Kidney (tissue), 14 donors: ENCODE measurements around the gene C10orf90. TPM values are rescaled to one million over a fixed set of nuclear protein-coding genes. Genes with fewer than 3 reads are reported as not detected.
"Not testable (repeated sequence)": the region's sequence is repeated elsewhere in the genome, so short reads cannot be mapped to it uniquely, and the experiment has no call there.

Experiments
- DNase-seq, 5 donors: peaks; one replicate each; pipeline ENCODE4 v3.0.0-alpha.2; 2013 to 2020
- FAIRE-seq: peaks from 2 replicates; lab custom pipeline; 2012; peaks lifted over from hg19 to GRCh38; lab: Jason Lieb, UNC
- H3K27ac ChIP-seq, 2 donors: one replicate each; pipeline ENCODE4 v1.7.0; 2013; ENCODE audit warnings: low read depth in 2 of 2, low read length in 2 of 2, inconsistent platforms in 1 of 2
- H3K27me3 ChIP-seq: one replicate; pipeline ENCODE4 v1.7.1; 2013; ENCODE audit warnings: low read length, inconsistent platforms; ENCODE audit not compliant: control insufficient read depth, insufficient read depth
- H3K36me3 ChIP-seq, 3 donors: one replicate each; pipeline versions ENCODE4 v1.7.0 to v1.7.1; 2013; ENCODE audit warnings: low read length in 3 of 3, control low read depth in 1 of 3, inconsistent platforms in 1 of 3; ENCODE audit not compliant: insufficient read depth in 3 of 3, control insufficient read depth in 2 of 3
- H3K4me1 ChIP-seq, 3 donors: one replicate each; pipeline versions ENCODE4 v1.7.0 to v1.7.1; 2013; ENCODE audit warnings: low read length in 3 of 3, inconsistent platforms in 1 of 3, low read depth in 1 of 3; ENCODE audit not compliant: control insufficient read depth in 2 of 3, insufficient read depth in 2 of 3
- H3K4me3 ChIP-seq, 3 donors: one replicate each; pipeline versions ENCODE4 v1.7.0 to v1.8.1; 2013; ENCODE audit warnings: low read length in 3 of 3, control low read depth in 1 of 3, inconsistent platforms in 1 of 3
- H3K9ac ChIP-seq, 3 donors: one replicate each; pipeline versions ENCODE4 v1.7.0 to v1.7.1; 2013; ENCODE audit warnings: low read length in 3 of 3, control low read depth in 1 of 3, inconsistent platforms in 1 of 3
- H3K9me3 ChIP-seq, 3 donors: one replicate each; pipeline versions ENCODE4 v1.7.0 to v1.7.1; 2013; ENCODE audit warnings: low read length in 3 of 3, control low read depth in 1 of 3, inconsistent platforms in 1 of 3; ENCODE audit not compliant: control insufficient read depth in 2 of 3, insufficient read depth in 1 of 3
- CTCF ChIP-seq: IDR thresholded peaks from 3 replicates; pipeline ENCODE4 v1.5.1; 2012; ENCODE audit warnings: mild to moderate bottlenecking, moderate library complexity, borderline replicate concordance; ENCODE audit not compliant: insufficient read depth; ENCODE audit errors: extremely low read depth
- intact Hi-C: fragments of 100-400 bp; cut with DNase I; formaldehyde crosslinking; loops from one replicate; pipeline ENCODE4 v1.11.1; 2022
- polyA plus RNA-seq: library from polyadenylated mRNA; stranded (reverse); fragments of 350-450 nt; fragmentation: Illumina TruSeq; extraction: RNeasy Lipid Tissue Mini Kit (QIAGEN cat#74804); gene quantifications from one replicate; pipeline ENCODE4 v1.2.3, GENCODE V29; 2014; ENCODE audit warnings: low read depth, low replicate concordance; ENCODE audit not compliant: insufficient read depth
- total RNA-seq: library from RNA; stranded (reverse); fragmentation: NEBNext Ultra II Directional; extraction: Animal tissue kit (Norgen Biotek cat#: 25700); gene quantifications from one replicate; pipeline ENCODE4 v1.2.1, GENCODE V29; 2021
- donor health status: control.
- donor health status: control.
- donor health status: control.
- donor health status: control.
- donor health status: control.
- donor health status: DM: yes; HTN: yes; CAD: no.
- donor health status: Normal renal cell carcinoma (clear cell type).

C10orf90 gene
- total and polyA plus RNA-seq, 2 donors from 2014 or later = 0.30 TPM; not detected in 1

GRCh38 chr10:126561294-126561920 lies 109.1 kb downstream of the C10orf90 start:
- peak in 2 of 5 donors; percentile 17 to 30 for DNase-seq
- FAIRE-seq = no peak
- Histone ChIP-seq H3K27ac (no peak overlapping the region), H3K36me3 (no peaks in the 10 kb centered on the region), H3K4me1 (no peaks in the 10 kb centered on the region), H3K9ac (peak overlapping the region in 1 of 3 donors; percentile 15), H3K9me3 (no peaks in the 10 kb centered on the region), H3K4me3 (peak overlapping the region in 2 of 3 donors; percentile 15 to 58), H3K27me3 (no peaks in the 10 kb centered on the region)
- no peak for TF ChIP-seq CTCF
- intact Hi-C loops = no loop called here

- Histone ChIP-seq H3K27ac (no peak overlapping the region), H3K9ac (no peak overlapping the region), H3K36me3 (no peaks in the 10 kb centered on the region), H3K9me3 (no peaks in the 10 kb centered on the region), H3K4me3 (no peak overlapping the region), H3K27me3 (no peaks in the 10 kb centered on the region), H3K4me1 (no peaks in the 10 kb centered on the region)
- no peak for FAIRE-seq
- DNase-seq = no peak
- intact Hi-C loops = no loop called here
- no peak for TF ChIP-seq CTCF
Measured at GRCh38 chr10:126558881-126559280, 111.6 kb downstream of the C10orf90 start.

GRCh38 chr10:126551202-126551601 lies 119.3 kb downstream of the C10orf90 start:
- Histone ChIP-seq H3K36me3 (no peaks in the 10 kb centered on the region), H3K9ac (no peak overlapping the region), H3K4me1 (no peaks in the 10 kb centered on the region), H3K9me3 (no peaks in the 10 kb centered on the region), H3K27me3 (no peaks in the 10 kb centered on the region), H3K27ac (no peak overlapping the region), H3K4me3 (no peak overlapping the region)
- DNase-seq = no peak
- intact Hi-C loops = no loop called here
- TF ChIP-seq CTCF = no peak
- FAIRE-seq = no peak

GRCh38 chr10:126550586-126550985 lies 119.9 kb downstream of the C10orf90 start:
- intact Hi-C loops, H3K9me3 ChIP-seq, H3K4me3 ChIP-seq, H3K4me1 ChIP-seq, H3K36me3 ChIP-seq, H3K27ac ChIP-seq, FAIRE-seq, H3K27me3 ChIP-seq, DNase-seq, H3K9ac ChIP-seq: not testable (repeated sequence)
